ENCODE measurements around the gene INTS15. TPM values are rescaled to one million over a fixed set of nuclear protein-coding genes. Genes with fewer than 3 reads are reported as not detected.

INTS15 gene
- total and polyA plus RNA-seq, 5 donors = 9.4 to 18.7 (median 16.7) TPM

- Histone ChIP-seq H3K4me1 (ENCODE audit: control insufficient read depth, insufficient read depth, low read length) (no peaks in the 10 kb centered on the region), H3K27ac (ENCODE audit: low read length) (no peak overlapping the region), H3K27me3 (ENCODE audit: control insufficient read depth, insufficient read depth) (no peaks in the 10 kb centered on the region), H3K4me3 (ENCODE audit: low read length) (no peak overlapping the region), H3K9me3 (ENCODE audit: control insufficient read depth, low read length) (no peaks in the 10 kb centered on the region)
- intact Hi-C loops (cut with DNase I) = no loop called here
- no peak for ATAC-seq
- 95% methylated on average over 48 of the region's 48 CpGs for WGBS
- no peak for DNase-seq
Observed at GRCh38 chr7:6654842-6655610, 65.2 kb downstream of the INTS15 start.

GRCh38 chr7:6655636-6656385 is 66.0 kb downstream of the INTS15 start:
- ATAC-seq (peak; percentile 7 to 12), DNase-seq (no peak)
- Histone ChIP-seq H3K4me3 (ENCODE audit: low read length) (no peak overlapping the region), H3K9me3 (ENCODE audit: control insufficient read depth, low read length) (no peaks in the 10 kb centered on the region), H3K27me3 (ENCODE audit: control insufficient read depth, insufficient read depth) (no peaks in the 10 kb centered on the region), H3K27ac (ENCODE audit: low read length) (no peak overlapping the region), H3K4me1 (ENCODE audit: control insufficient read depth, insufficient read depth, low read length) (no peaks in the 10 kb centered on the region)
- 93% methylated on average over 17 of the region's 17 CpGs for WGBS
- intact Hi-C loops (cut with DNase I) = no loop called here

GRCh38 chr7:6656413-6656812 is 66.6 kb downstream of the INTS15 start:
- intact Hi-C loops (cut with DNase I) = no loop called here
- 87% methylated on average over 9 of the region's 9 CpGs for WGBS
- ATAC-seq = no peak

More at GRCh38 chr7:6656413-6656812, 66.6 kb downstream of the INTS15 start:
- Histone ChIP-seq H3K4me1 (ENCODE audit: control insufficient read depth, insufficient read depth, low read length) (no peaks in the 10 kb centered on the region), H3K27me3 (ENCODE audit: control insufficient read depth, insufficient read depth) (no peaks in the 10 kb centered on the region), H3K4me3 (ENCODE audit: low read length) (no peak overlapping the region), H3K27ac (ENCODE audit: low read length) (no peak overlapping the region), H3K9me3 (ENCODE audit: control insufficient read depth, low read length) (no peaks in the 10 kb centered on the region)
- DNase-seq = no peak

Other genes starting within 250 kb of the INTS15 start
- 10 to 100 TPM; 14.0 to 21.7 (median 20.1) TPM for gene FAM220A, start 241.1 kb upstream of the INTS15 start, total RNA-seq
- gene FAM220A, start 241.1 kb upstream of the INTS15 start, polyA plus RNA-seq = 15.4 TPM
- 100 to 1,000 TPM; 145 to 164 (median 153) TPM for gene RAC1, start 215.5 kb upstream of the INTS15 start, total RNA-seq
- gene RAC1, start 215.5 kb upstream of the INTS15 start, polyA plus RNA-seq = 110 TPM
- gene DAGLB, start 142.1 kb upstream of the INTS15 start, total RNA-seq = 1 to 10 TPM; 7.9 to 9.9 (median 9.1) TPM
- gene DAGLB, start 142.1 kb upstream of the INTS15 start, polyA plus RNA-seq = 5.4 TPM
- 100 to 1,000 TPM in 1 of 4 donors, 10 to 100 TPM in 3; 56.0 to 114 (median 79.5) TPM for gene KDELR2, start 105.9 kb upstream of the INTS15 start, total RNA-seq
- 58.1 TPM for gene KDELR2, start 105.9 kb upstream of the INTS15 start, polyA plus RNA-seq
- under 1 TPM in 2 of 4 donors, not detected in 2; 0.09 to 0.20 TPM for gene GRID2IP, start 38.6 kb upstream of the INTS15 start, total RNA-seq
- gene GRID2IP, start 38.6 kb upstream of the INTS15 start, polyA plus RNA-seq = 0.05 TPM
- gene ZDHHC4, start 12.6 kb upstream of the INTS15 start, total RNA-seq = 10 to 100 TPM; 43.0 to 51.7 (median 46.3) TPM
- 37.1 TPM for gene ZDHHC4, start 12.6 kb upstream of the INTS15 start, polyA plus RNA-seq
- gene ZNF853, start 25.6 kb downstream of the INTS15 start, total RNA-seq = 10 to 100 TPM; 12.4 to 20.6 (median 17.2) TPM
- gene ZNF853, start 25.6 kb downstream of the INTS15 start, polyA plus RNA-seq = 8.2 TPM
- 10 to 100 TPM; 14.8 to 20.7 (median 17.3) TPM for gene ZNF316, start 47.3 kb downstream of the INTS15 start, total RNA-seq
- gene ZNF316, start 47.3 kb downstream of the INTS15 start, polyA plus RNA-seq = 11.7 TPM
- 10 to 100 TPM; 18.2 to 25.3 (median 20.9) TPM for gene ZNF12, start 116.9 kb downstream of the INTS15 start, total RNA-seq
- 9.6 TPM for gene ZNF12, start 116.9 kb downstream of the INTS15 start, polyA plus RNA-seq
- gene RSPH10B2, start 164.1 kb downstream of the INTS15 start, total RNA-seq = under 1 TPM in 3 of 4 donors, not detected in 1; 0.24 to 0.34 (median 0.25) TPM
- not detected for gene RSPH10B2, start 164.1 kb downstream of the INTS15 start, polyA plus RNA-seq
- 10 to 100 TPM; 30.9 to 51.3 (median 41.2) TPM for gene CCZ1B, start 236.3 kb downstream of the INTS15 start, total RNA-seq
- 22.6 TPM for gene CCZ1B, start 236.3 kb downstream of the INTS15 start, polyA plus RNA-seq

Data from right cardiac atrium (tissue), 5 donors.